GM23338 (cell line): ENCODE data around the gene PPID. TPM values are rescaled to one million over a fixed set of nuclear protein-coding genes. Genes with fewer than 3 reads are reported as not detected.
"Not testable (repeated sequence)": the region's sequence is repeated elsewhere in the genome, so short reads cannot be mapped to it uniquely, and the experiment has no call there.

Experiments used
- ATAC-seq: fragments of 200-7000 bp; cut with Tn5 transposase; 3 replicates; pipeline ENCODE4 v1.9.1; 2020
- DNase-seq: peaks from one replicate; pipeline ENCODE4 v3.0.0-alpha.2; 2015; ENCODE audit warnings: low spot score
- H2AFZ ChIP-seq: fragments of 200-600 bp; sonication (generic); 2 replicates; pipeline ENCODE4 v1.8.0; 2016; ENCODE audit warnings: antibody characterized with exemption, mild to moderate bottlenecking, moderate library complexity
- H3F3A ChIP-seq: fragments of 200-600 bp; sonication (generic); replicated peaks from 2 replicates; pipeline ENCODE4 v1.8.0; 2017; ENCODE audit warnings: antibody characterized with exemption, mixed run types, low read depth
- H3K27ac ChIP-seq: fragments of 200-600 bp; sonication (generic); 2 replicates; pipeline ENCODE4 v1.6.1; 2016; ENCODE audit warnings: low read depth
- H3K27me3 ChIP-seq: fragments of 200-600 bp; sonication (generic); 2 replicates; pipeline ENCODE4 v1.8.0; 2016; ENCODE audit warnings: mild to moderate bottlenecking, mixed run types, moderate library complexity; ENCODE audit not compliant: insufficient read depth
- H3K36me3 ChIP-seq: fragments of 200-600 bp; sonication (generic); 2 replicates; pipeline ENCODE4 v1.8.0; 2016; ENCODE audit warnings: mild to moderate bottlenecking; ENCODE audit not compliant: insufficient read depth
- H3K4me1 ChIP-seq: fragments of 200-600 bp; sonication (generic); 2 replicates; pipeline ENCODE4 v1.8.0; 2016; ENCODE audit warnings: mild to moderate bottlenecking, moderate library complexity; ENCODE audit not compliant: insufficient read depth
- H3K4me2 ChIP-seq: fragments of 200-600 bp; sonication (generic); 2 replicates; pipeline ENCODE4 v1.7.1; 2017; ENCODE audit warnings: mixed run types
- H3K4me3 ChIP-seq: fragments of 200-600 bp; sonication (generic); 2 replicates; pipeline ENCODE4 v1.6.1; 2016; ENCODE audit warnings: mixed run types
- H3K79me2 ChIP-seq: fragments of 200-600 bp; sonication (generic); replicated peaks from 2 replicates; pipeline ENCODE4 v1.8.0; 2017; ENCODE audit warnings: mild to moderate bottlenecking; ENCODE audit not compliant: insufficient read depth
- H3K9me2 ChIP-seq: fragments of 200-600 bp; sonication (generic); 2 replicates; pipeline ENCODE4 v1.8.0; 2017; ENCODE audit not compliant: insufficient read depth
- H4K20me1 ChIP-seq: fragments of 200-600 bp; sonication (generic); replicated peaks from 2 replicates; pipeline ENCODE4 v1.8.0; 2017; ENCODE audit warnings: mild to moderate bottlenecking; ENCODE audit not compliant: insufficient read depth
- H3K27ac Mint-ChIP-seq: 2 replicates; pipeline ENCODE4 v1.8.0; 2020; ENCODE audit warnings: inconsistent platforms, mild to moderate bottlenecking, moderate library complexity, mixed read lengths
- H3K27me3 Mint-ChIP-seq: 3 replicates; pipeline ENCODE4 v1.8.0; 2022; ENCODE audit warnings: low read depth, mild to moderate bottlenecking, moderate library complexity, mixed read lengths, inconsistent platforms; ENCODE audit not compliant: insufficient read depth, poor library complexity
- H3K36me3 Mint-ChIP-seq: 3 replicates; pipeline ENCODE4 v1.8.0; 2021; ENCODE audit warnings: low read depth, mild to moderate bottlenecking, inconsistent platforms, moderate library complexity, mixed read lengths
- H3K4me1 Mint-ChIP-seq: 3 replicates; pipeline ENCODE4 v1.8.0; 2020; ENCODE audit warnings: mild to moderate bottlenecking, inconsistent platforms, mixed read lengths
- H3K4me3 Mint-ChIP-seq: 3 replicates; pipeline ENCODE4 v1.8.0; 2021; ENCODE audit warnings: moderate library complexity, mild to moderate bottlenecking, inconsistent platforms, mixed read lengths
- H3K9me3 Mint-ChIP-seq: 3 replicates; pipeline ENCODE4 v1.8.0; 2020; ENCODE audit warnings: moderate library complexity, mild to moderate bottlenecking, inconsistent platforms, mixed read lengths
- EZH2 ChIP-seq: fragments of 200-600 bp; sonication (generic); IDR thresholded peaks from one replicate; pipeline ENCODE4 v1.8.0; 2017; ENCODE audit warnings: antibody characterized with exemption, mild to moderate bottlenecking, low read depth; ENCODE audit not compliant: unreplicated experiment
- NANOG ChIP-seq: IDR thresholded peaks from 2 replicates; pipeline ENCODE4 v1.6.1; 2016; ENCODE audit warnings: antibody characterized with exemption, borderline replicate concordance
- POLR2AphosphoS5 ChIP-seq: IDR thresholded peaks from 2 replicates; pipeline ENCODE4 v1.6.1; 2016; ENCODE audit warnings: antibody characterized with exemption, low read depth
- STAT1 ChIP-seq: IDR thresholded peaks from one replicate; pipeline ENCODE4 v1.6.1; 2016; ENCODE audit warnings: antibody characterized with exemption; ENCODE audit not compliant: unreplicated experiment
- ZNF331 ChIP-seq: fragments of 250-450 bp; sonication (Bioruptor Pico); IDR thresholded peaks from 2 replicates; pipeline ENCODE4 v1.5.0; 2020; ENCODE audit warnings: low read depth, mild to moderate bottlenecking, moderate library complexity
- polyA plus RNA-seq: library from polyadenylated mRNA; unstranded; fragments of >200 nt; fragmentation: Nextera tagmentation; extraction: Ambion mirVana; gene quantifications from 2 replicates; pipeline ENCODE4 v1.2.1, GENCODE V29; 2016
- total RNA-seq: library from RNA; depleted of rRNA; stranded (reverse); fragments of >200 nt; shearing (Covaris generic); gene quantifications from 2 replicates; pipeline ENCODE4 v1.2.3, GENCODE V29; 2014
- TF ChIP-seq, protein P1 (sequence below): IDR thresholded peaks from one replicate; pipeline ENCODE4 v1.6.1; 2018; ENCODE audit warnings: antibody characterized with exemption; ENCODE audit not compliant: unreplicated experiment

The PPID gene
- total and polyA plus RNA-seq, 2 experiments from 2014 or later: 56.6 to 66.2 TPM

DNA sequence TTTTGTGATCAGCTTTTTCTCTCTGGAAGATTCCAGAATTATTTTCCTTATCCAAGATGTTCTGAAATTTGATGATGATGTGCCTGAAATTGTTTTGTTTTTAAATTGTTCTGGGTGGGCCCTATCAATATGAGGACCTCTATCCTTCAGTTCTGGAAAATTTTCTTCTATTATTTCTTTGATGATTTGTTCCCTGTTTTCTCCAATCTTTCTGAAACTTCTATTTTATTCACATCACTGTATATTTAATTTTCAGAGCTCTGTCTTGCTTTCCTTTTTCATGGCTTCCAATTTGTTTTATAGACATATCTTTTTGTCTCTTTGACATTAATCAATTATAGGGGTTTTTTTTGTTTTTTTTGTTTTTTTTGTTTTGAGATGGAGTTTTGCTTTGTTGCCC is 33.4 kb upstream of the PPID start (continued):
- TF ChIP-seq, protein P1, sequence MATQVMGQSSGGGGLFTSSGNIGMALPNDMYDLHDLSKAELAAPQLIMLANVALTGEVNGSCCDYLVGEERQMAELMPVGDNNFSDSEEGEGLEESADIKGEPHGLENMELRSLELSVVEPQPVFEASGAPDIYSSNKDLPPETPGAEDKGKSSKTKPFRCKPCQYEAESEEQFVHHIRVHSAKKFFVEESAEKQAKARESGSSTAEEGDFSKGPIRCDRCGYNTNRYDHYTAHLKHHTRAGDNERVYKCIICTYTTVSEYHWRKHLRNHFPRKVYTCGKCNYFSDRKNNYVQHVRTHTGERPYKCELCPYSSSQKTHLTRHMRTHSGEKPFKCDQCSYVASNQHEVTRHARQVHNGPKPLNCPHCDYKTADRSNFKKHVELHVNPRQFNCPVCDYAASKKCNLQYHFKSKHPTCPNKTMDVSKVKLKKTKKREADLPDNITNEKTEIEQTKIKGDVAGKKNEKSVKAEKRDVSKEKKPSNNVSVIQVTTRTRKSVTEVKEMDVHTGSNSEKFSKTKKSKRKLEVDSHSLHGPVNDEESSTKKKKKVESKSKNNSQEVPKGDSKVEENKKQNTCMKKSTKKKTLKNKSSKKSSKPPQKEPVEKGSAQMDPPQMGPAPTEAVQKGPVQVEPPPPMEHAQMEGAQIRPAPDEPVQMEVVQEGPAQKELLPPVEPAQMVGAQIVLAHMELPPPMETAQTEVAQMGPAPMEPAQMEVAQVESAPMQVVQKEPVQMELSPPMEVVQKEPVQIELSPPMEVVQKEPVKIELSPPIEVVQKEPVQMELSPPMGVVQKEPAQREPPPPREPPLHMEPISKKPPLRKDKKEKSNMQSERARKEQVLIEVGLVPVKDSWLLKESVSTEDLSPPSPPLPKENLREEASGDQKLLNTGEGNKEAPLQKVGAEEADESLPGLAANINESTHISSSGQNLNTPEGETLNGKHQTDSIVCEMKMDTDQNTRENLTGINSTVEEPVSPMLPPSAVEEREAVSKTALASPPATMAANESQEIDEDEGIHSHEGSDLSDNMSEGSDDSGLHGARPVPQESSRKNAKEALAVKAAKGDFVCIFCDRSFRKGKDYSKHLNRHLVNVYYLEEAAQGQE: no peak
- TF ChIP-seq EZH2 (no peak), STAT1 (no peak), ZNF331 (CRISPR knock-in tag) (no peak), NANOG (no peak)

GRCh38 chr4:158755819-158756218 is 32.6 kb upstream of the PPID start:
- not testable (repeated sequence) for H3K4me1 ChIP-seq, H3K4me3 Mint-ChIP-seq, H3F3A ChIP-seq, ATAC-seq, H3K27me3 ChIP-seq, H4K20me1 ChIP-seq, DNase-seq, H3K27ac ChIP-seq, H3K27me3 Mint-ChIP-seq, H3K9me2 ChIP-seq, H3K4me3 ChIP-seq, H3K4me1 Mint-ChIP-seq, H3K36me3 ChIP-seq, H3K27ac Mint-ChIP-seq, H3K4me2 ChIP-seq, H2AFZ ChIP-seq, H3K36me3 Mint-ChIP-seq, H3K79me2 ChIP-seq
- peaks cover 23% of the 10 kb centered on the region for H3K9me3 Mint-ChIP-seq

DNA sequence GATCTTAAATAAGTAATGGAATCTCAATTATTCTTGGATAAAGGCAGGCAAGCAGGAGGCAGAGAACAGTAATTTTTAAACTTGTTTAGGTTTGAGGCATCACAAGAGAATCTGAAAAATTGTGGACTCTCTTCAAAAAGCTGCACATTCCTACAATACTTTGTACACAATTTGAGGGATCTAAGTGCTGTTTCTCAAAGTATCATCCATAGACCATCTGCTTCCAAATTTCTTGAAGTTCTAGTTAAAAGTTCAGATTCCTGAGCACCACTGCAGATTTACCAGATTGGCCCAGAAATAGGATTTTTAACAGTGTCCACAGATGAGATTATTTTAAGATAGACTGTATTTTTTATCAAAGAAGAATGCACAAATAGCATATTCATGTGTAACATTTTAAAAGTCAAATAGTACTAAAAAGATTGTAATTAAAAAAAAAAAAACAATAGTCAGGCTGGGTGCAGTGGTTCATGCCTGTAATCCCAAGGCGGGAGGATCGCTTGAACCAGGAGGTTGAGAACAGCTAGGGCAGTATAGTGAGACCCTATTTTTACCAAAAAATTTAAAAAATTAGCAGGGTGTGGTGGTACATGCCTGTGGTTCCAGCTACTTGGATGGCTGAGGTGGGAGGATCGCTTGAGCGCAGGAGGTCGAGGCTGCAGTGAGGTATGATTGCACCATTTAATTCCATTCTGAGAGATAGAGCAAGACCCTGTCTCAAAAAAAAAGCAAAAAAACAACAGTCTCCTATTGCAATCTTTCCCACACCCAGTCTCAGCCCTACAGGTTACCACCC is 31.4 kb upstream of the PPID start:
- Histone ChIP-seq H3K27me3 (no peaks in the 10 kb centered on the region), H3K9me2 (no peaks in the 10 kb centered on the region), H3K79me2 (no peaks in the 10 kb centered on the region), H4K20me1 (no peaks in the 10 kb centered on the region), H3K4me3 (no peak overlapping the region), H2AFZ (no peak overlapping the region), H3K4me1 (no peaks in the 10 kb centered on the region), H3K27ac (no peak overlapping the region), H3K4me2 (no peak overlapping the region), H3F3A (no peaks in the 10 kb centered on the region), H3K36me3 (no peaks in the 10 kb centered on the region)
- Mint-ChIP-seq H3K27ac (no peak overlapping the region), H3K4me3 (no peak overlapping the region), H3K4me1 (no peaks in the 10 kb centered on the region), H3K27me3 (peaks cover 1% of the 10 kb centered on the region), H3K9me3 (peaks cover 23% of the 10 kb centered on the region), H3K36me3 (peaks cover 4% of the 10 kb centered on the region)
- ATAC-seq (no peak), DNase-seq (no peak)
- TF ChIP-seq POLR2AphosphoS5 (no peak), EZH2 (no peak), ZNF331 (CRISPR knock-in tag) (no peak), NANOG (no peak)
- TF ChIP-seq, protein P1: no peak
